Erythroblast (primary cell): ENCODE results near the gene SNX30.

ENCODE experiments used
- GATA1 ChIP-seq: IDR thresholded peaks from 2 replicates; pipeline ENCODE4 v1.6.1; 2011; ENCODE audit warnings: low read depth, mild to moderate bottlenecking, control low read depth, low read length, moderate library complexity
- POLR2A ChIP-seq: IDR thresholded peaks from 2 replicates; pipeline ENCODE4 v1.6.1; 2011; ENCODE audit warnings: mild to moderate bottlenecking, low read length

GRCh38 chr9:112914524-112914923 lies 164.0 kb downstream of the SNX30 start:
- TF ChIP-seq POLR2A, result no peak
- no peak for TF ChIP-seq GATA1
